ENCODE results near the gene ROR1. TPM values are rescaled to one million over a fixed set of nuclear protein-coding genes. Genes with fewer than 3 reads are reported as not detected.

The ROR1 gene
- total RNA-seq (16.0 and 16.3 TPM in 2 replicates), polyA plus RNA-seq (0.46 and 1.2 TPM in 2 replicates), polyA minus RNA-seq (1.2 and 3.4 TPM in 2 replicates)
- 0.84 TPM for total RNA-seq (2013)

DNA sequence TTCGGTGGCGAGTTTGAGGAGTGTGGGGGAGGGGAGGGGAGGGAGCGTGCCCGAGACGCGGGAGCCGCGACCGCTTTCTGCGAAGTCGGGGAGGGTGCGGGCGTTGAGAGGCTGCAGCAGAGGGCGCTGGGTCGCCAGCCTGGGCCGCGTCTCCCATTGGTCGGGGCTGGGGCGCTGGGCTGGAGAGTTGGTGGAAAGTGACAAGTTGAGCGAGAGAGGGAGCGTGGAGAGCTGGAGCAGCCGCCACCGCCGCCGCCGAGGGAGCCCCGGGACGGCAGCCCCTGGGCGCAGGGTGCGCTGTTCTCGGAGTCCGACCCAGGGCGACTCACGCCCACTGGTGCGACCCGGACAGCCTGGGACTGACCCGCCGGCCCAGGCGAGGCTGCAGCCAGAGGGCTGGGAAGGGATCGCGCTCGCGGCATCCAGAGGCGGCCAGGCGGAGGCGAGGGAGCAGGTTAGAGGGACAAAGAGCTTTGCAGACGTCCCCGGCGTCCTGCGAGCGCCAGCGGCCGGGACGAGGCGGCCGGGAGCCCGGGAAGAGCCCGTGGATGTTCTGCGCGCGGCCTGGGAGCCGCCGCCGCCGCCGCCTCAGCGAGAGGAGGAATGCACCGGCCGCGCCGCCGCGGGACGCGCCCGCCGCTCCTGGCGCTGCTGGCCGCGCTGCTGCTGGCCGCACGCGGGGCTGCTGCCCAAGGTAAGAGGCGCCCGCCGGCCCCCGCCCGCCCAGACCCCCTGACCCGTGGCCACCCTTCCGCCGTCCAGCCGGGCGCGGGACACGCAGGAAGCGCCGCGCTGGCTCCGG is at the start of gene ROR1:
ROR1 (plus strand) TSS at position 203 of the 802 bp plus-strand sequence.
- H2AFZ ChIP-seq (ENCODE audit: insufficient read depth, low read depth, low read length, poor library complexity, severe bottlenecking): peak within 1 kb of the TSS; percentile 79

More for the DNA sequence above, at the start of gene ROR1:
- H3K4me2 ChIP-seq (replicated peaks; ENCODE audit: low read depth, low read length, poor library complexity, severe bottlenecking): peak within 1 kb of the TSS; percentile 95
- peak within 1 kb of the TSS; percentile 42 to 72 (median 53) for H3K4me3 ChIP-seq (ENCODE audit: control extremely low read depth in 1 of 5, extremely low read depth in 1 of 5, insufficient read depth in 1 of 5, low read depth in 2 of 5, low read length in 4 of 5)
- TF ChIP-seq EZH2 (IDR thresholded peaks at IDR 0.05; ENCODE audit: borderline replicate concordance, insufficient read depth, low read depth, low read length, poor library complexity, severe bottlenecking) (peak; percentile 74), CTCF (IDR thresholded peaks at IDR 0.05) (peak; percentile 43)
- peaks cover 20% of the 10 kb centered on the region for H3K4me1 Mint-ChIP-seq
- H3K9me3 ChIP-seq (ENCODE audit: control extremely low read depth in 1 of 3, control insufficient read depth in 2 of 3, insufficient read depth in 1 of 3, low read length in 2 of 3): no peaks in the 10 kb centered on the region
- H3K27ac ChIP-seq (ENCODE audit: low read length in 2 of 2): no peak within 1 kb of the TSS
- peak within 1 kb of the TSS; percentile 42 for H3K27ac Mint-ChIP-seq
- no peaks in the 10 kb centered on the region for H4K20me1 ChIP-seq (ENCODE audit: control insufficient read depth, insufficient read depth, low read length, poor library complexity, severe bottlenecking)
- peak within 1 kb of the TSS; percentile 86 for H3K4me3 Mint-ChIP-seq
- intact Hi-C loops (cut with micrococcal nuclease): loop anchor here (1.0 to 5.0 kb wide), 3 partner anchors 55 to 141 kb away; no protein-coding TSS in a partner anchor
- H3K9me3 Mint-ChIP-seq (ENCODE audit: insufficient read depth): no peaks in the 10 kb centered on the region
- peaks cover 0 to 31% (median 25%) of the 10 kb centered on the region in 4 experiments for H3K27me3 ChIP-seq (replicated peaks in 1 of 4; ENCODE audit: control extremely low read depth in 1 of 4, control insufficient read depth in 3 of 4, insufficient read depth in 4 of 4, low read length in 3 of 4)
- 3% methylated on average over 99 of the region's 99 CpGs for WGBS (ENCODE audit: insufficient coverage)
- H3K79me2 ChIP-seq (ENCODE audit: control insufficient read depth, insufficient read depth, low read length): no peaks in the 10 kb centered on the region
- ATAC-seq (ENCODE audit: low read depth) (peak; percentile 90), DNase-seq (peak; percentile 72)
- ChIA-PET CTCF (interaction anchor here (0.5 to 2.8 kb wide), 12 partner anchors 16 to 360 kb away, joined by 3 to 40 read pairs (median 4); no protein-coding TSS in a partner anchor), POLR2A (interaction anchor here (0.7 kb wide), 2 partner anchors 133 to 289 kb away, joined by 4 to 7 read pairs; no protein-coding TSS in a partner anchor)
- H3K36me3 ChIP-seq (replicated peaks in 1 of 2; ENCODE audit: control extremely low read depth in 1 of 2, control insufficient read depth in 1 of 2, extremely low read depth in 1 of 2, insufficient read depth in 2 of 2, low read length in 1 of 2): no peaks in the 10 kb centered on the region
- H3K9ac ChIP-seq (ENCODE audit: low read length): peak within 1 kb of the TSS; percentile 66
- H3K4me1 ChIP-seq (ENCODE audit: control insufficient read depth in 2 of 2, insufficient read depth in 2 of 2, low read length in 2 of 2): peaks cover 12 to 21% of the 10 kb centered on the region in 2 donors
- peaks cover 55% of the 10 kb centered on the region for H3K27me3 Mint-ChIP-seq
